Erythroblast (primary cell): ENCODE results near the gene ERCC5.

Source experiments
- DNase-seq, 2 experiments: peaks; one replicate each; lab custom pipeline; 2025; lab: John Stamatoyannopoulos, UW
- GATA1 ChIP-seq: IDR thresholded peaks from 2 replicates; pipeline ENCODE4 v1.6.1; 2011; ENCODE audit warnings: low read depth, mild to moderate bottlenecking, control low read depth, low read length, moderate library complexity
- POLR2A ChIP-seq: IDR thresholded peaks from 2 replicates; pipeline ENCODE4 v1.6.1; 2011; ENCODE audit warnings: mild to moderate bottlenecking, low read length

ERCC5 gene

GRCh38 chr13:102817907-102818306, 27.9 kb upstream of the ERCC5 start:
- TF ChIP-seq GATA1 (no peak), POLR2A (no peak)
- DNase-seq = no peak

DNA sequence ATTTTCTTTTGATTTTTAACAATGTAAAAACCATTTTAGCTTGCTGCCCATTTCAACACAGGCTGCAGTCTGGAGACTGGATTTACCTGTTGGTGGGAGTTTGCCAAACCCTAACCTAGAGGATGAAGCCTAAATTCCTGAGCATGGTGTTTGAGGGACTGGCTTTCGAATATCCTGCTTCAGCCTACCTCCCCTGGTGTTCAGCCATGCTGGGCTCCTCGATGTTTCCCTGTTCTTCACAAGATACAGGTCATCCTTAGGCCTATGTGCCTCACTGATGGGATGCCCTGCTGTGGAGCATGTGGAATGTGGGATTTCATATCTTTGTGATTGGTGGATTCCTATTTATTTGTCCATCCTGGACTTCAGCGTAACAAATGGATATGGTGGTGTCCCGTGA, 20.4 kb upstream of the ERCC5 start:
- no peak for TF ChIP-seq POLR2A
- TF ChIP-seq GATA1 = no peak

DNA sequence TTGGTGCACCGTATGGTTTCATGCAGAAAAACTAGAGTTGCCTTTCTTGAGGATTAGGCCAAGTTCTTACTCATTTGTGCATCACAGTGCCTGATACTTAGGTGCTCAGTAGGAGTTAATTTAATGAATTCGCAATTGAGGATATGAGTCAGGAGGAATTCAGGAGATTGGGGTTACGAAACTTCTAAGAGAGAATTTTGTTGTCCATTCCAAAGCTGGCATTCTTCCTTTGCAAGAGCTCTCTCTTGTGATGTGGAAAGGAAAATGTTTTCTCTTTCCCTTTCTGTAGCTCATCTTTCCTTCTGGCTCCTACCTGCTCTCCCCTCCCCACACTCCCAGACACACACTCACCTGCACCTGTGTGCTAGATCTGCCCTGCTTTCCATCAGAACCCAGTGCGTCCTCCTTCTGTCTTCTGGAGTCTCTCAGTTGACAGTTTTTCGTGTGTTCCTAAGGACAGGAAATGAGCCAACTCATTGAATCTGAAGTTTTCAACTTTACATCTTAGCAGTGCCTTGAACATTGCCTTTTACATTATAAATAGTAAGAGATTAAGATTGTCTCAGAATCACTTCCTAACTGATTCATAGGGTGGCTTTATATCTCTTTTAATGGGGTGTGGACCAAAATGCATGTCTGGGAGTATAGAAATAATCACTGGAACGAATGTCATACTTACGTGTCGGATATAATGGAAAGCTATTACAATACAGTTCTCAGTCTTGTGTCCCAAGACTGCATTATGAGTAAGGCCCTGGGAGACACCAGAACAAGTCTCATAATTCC, 19.7 kb upstream of the ERCC5 start:
- no peak for DNase-seq
- TF ChIP-seq GATA1 (no peak), POLR2A (no peak)

More for the DNA sequence above, 20.4 kb upstream of the ERCC5 start:
- DNase-seq = no peak

- TF ChIP-seq GATA1 (no peak), POLR2A (no peak)
- DNase-seq = no peak
These were observed 15.2 kb upstream of the ERCC5 start for GRCh38 chr13:102830646-102831045.

DNA sequence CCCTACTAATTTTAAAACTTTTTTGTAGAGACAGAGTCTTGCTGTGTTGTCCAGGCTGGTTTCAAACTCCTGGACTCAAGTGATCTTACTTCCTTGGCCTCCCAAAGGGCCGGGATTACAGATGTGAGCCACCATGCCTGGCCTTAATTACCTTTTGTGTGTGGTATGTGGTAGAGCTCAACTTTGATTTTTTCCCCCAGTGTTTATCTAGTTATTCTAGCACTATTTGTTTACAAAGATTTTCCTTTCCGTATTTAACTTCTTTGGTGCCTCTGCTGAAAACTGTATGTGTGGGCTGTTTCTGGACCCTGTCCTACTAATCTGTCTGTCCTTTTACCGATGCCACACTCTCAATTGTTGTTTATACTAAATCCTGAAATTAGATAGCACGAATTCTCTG, 9.4 kb upstream of the ERCC5 start:
- TF ChIP-seq GATA1 (no peak), POLR2A (no peak)
- DNase-seq = no peak

DNA sequence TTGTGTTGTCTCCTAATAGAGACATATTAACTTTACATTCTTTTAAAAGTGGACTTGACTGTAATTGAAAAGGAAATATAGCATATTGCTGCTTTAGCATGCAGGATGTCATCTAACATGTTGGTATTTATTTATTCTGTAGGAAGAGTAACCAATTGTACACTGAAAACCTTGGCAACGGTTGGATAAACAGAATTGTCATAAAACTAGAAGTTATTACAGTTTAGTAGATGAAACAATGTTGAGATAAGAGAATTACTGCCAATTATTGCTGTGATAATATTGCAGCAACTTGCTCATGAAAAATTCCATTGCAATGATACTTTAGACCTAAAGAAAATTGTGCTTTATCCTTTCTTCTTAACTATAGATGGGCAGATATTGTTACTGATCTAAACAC, 7.6 kb upstream of the ERCC5 start:
- no peak for DNase-seq
- TF ChIP-seq POLR2A (no peak), GATA1 (no peak)

- TF ChIP-seq POLR2A (no peak), GATA1 (no peak)
- DNase-seq = no peak
These were observed 6.8 kb upstream of the ERCC5 start for GRCh38 chr13:102838982-102839381.

DNA sequence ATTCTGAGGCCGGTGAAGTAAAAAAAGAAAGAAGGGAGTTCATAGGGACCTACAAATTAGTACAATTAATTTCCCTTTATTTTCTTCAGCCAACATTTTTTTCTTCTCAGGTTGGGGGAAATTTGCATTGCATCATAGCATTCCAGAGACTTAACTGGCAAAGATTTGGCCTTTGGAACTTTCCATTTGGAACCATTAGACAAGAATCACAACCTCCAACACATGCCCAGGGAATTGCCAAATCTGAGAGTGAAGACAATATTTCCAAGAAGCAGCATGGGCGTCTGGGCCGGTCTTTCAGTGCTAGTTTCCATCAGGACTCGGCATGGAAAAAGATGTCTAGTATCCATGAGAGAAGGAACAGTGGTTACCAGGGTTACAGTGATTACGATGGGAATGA, 6.4 kb upstream of the ERCC5 start:
- TF ChIP-seq POLR2A = no peak
- no peak for TF ChIP-seq GATA1
- no peak for DNase-seq

DNA sequence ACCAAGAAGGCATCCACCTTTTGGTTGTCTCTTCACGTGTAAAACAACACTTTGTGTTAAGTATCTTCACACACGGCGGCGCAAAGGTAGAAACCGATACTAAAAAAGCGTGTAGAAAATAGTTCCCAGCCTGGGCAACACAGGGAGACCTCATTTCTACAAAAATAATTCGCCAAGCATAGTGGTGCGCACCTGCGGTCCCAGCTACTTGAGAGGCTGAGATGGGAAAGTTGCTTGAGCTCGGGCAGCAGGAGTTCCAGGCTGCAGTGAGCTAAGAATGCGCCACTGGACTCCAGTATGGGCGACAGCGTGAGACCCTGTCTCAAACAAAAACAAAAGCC, 573 bp upstream of the ERCC5 start:
- no peak for DNase-seq
- no peak for TF ChIP-seq GATA1
- TF ChIP-seq POLR2A = no peak

GRCh38 chr13:102846261-102847015, 606 bp downstream of the ERCC5 start:
- DNase-seq = peak; percentile 69 to 77
- TF ChIP-seq GATA1 (no peak), POLR2A (no peak)

DNA sequence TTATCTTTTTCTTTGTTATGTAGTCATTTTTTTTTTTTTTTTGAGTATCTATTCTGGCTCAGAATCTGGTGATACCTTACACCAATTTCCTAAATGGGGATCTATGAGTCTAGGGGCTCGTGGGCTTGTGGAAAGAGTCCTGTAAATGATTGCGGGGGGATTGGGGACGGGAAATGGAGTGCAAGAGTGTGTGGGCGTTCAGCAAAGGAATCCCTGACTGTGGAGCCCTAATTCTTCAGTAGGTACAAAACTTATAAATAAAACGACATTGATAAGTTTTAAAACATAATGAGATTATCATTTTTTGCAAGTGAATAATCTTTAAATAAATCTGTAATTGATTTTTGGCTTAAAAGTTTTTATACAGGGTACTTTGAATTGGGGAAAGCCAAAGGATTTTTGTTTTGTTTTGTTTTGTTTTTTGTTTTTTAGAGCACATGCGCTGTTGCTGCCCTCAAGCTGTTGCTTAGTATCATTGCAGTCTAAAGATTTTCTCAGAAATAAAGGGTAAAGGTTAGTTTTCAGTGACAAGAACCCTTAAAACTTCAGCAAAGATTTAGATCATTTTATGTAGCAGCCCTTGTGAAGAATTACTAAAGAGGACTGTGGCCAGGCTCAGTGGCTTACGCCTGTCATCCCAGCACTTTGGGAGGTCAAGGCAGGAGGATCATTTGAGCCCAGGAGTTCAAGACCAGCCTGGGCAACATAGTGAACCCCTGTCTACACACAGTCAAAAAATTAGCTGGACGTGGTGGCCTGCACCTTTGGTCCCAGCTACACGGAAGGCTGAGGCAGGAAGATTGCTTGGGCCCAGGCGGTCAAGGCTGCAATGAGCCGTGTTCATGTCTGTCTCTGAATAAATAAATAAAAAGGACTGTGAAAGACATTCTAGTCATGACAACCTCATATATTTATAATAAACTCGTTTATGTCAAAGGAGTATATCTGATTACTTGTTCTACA, 1.7 kb downstream of the ERCC5 start:
- no peak for TF ChIP-seq POLR2A
- DNase-seq = peak; percentile 66 to 73

DNA sequence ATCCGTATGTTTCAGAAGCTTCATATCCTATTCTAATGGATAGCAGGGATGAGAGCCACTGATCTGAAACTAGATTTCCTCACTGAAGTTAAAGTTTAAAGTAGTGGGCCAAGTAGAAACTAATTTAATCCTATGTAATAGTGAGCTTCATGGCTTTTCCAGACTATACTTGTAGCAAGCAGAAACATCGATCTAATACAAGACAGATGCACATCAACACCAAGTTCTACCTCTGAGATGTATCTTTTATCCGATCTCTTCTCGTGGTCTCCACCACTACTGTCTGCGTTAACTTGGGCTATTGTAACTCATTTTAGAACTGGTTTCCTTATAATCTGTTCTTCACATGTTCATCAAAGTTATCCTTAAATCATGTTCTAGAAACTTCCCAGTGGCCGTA, 3.1 kb downstream of the ERCC5 start:
- TF ChIP-seq GATA1 (no peak), POLR2A (no peak)
- no peak for DNase-seq

- no peak for DNase-seq
- TF ChIP-seq POLR2A (no peak), GATA1 (no peak)
These were observed 6.7 kb downstream of the ERCC5 start for GRCh38 chr13:102852556-102852955.
